ENCODE data around the gene DOCK4.

DNA sequence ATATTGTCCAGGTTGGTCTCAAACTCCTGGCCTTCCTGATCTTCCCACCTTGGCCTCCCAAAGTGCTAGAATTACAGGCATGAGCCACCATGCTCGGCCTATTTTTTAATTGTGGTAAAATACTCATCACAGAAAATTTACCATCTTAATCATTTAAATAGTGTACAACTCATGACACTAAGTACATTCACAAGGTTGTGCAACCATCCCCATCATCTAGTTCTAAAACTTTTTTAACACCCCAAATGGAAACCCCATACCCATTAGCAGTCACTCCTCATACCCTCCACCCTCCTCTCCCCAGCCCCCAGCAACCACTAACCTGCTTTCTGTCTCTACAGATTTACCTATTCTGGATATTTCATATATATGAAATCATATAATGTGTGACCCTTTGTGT is 90.3 kb downstream of the DOCK4 start:
- TF ChIP-seq, protein P1, sequence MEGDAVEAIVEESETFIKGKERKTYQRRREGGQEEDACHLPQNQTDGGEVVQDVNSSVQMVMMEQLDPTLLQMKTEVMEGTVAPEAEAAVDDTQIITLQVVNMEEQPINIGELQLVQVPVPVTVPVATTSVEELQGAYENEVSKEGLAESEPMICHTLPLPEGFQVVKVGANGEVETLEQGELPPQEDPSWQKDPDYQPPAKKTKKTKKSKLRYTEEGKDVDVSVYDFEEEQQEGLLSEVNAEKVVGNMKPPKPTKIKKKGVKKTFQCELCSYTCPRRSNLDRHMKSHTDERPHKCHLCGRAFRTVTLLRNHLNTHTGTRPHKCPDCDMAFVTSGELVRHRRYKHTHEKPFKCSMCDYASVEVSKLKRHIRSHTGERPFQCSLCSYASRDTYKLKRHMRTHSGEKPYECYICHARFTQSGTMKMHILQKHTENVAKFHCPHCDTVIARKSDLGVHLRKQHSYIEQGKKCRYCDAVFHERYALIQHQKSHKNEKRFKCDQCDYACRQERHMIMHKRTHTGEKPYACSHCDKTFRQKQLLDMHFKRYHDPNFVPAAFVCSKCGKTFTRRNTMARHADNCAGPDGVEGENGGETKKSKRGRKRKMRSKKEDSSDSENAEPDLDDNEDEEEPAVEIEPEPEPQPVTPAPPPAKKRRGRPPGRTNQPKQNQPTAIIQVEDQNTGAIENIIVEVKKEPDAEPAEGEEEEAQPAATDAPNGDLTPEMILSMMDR (IDR thresholded peaks at IDR 0.05), result no peak
- TF ChIP-seq ZFX (IDR thresholded peaks at IDR 0.05; ENCODE audit: borderline replicate concordance), result no peak

Data from 22Rv1 (cell line).